ENCODE results near the gene FAM107B.

GRCh38 chr10:14547816-14548215 is 226.9 kb downstream of the FAM107B start:
- TF ChIP-seq CTCF (IDR thresholded peaks at IDR 0.05) (no peak), POLR2A (IDR thresholded peaks at IDR 0.05) (no peak)

Data from adrenal gland (tissue), 5 donors.